Stimulated activated CD4-positive, alpha-beta T cell treated with anti-CD3 and anti-CD28 coated beads, Interleukin-15, amount 100 ng/mL, for 24 hours (primary cell): ENCODE results near the gene UNKL.

Source experiments
- DNase-seq: peaks from one replicate; pipeline ENCODE4 v3.0.0-alpha.2; 2020

UNKL gene

DNA sequence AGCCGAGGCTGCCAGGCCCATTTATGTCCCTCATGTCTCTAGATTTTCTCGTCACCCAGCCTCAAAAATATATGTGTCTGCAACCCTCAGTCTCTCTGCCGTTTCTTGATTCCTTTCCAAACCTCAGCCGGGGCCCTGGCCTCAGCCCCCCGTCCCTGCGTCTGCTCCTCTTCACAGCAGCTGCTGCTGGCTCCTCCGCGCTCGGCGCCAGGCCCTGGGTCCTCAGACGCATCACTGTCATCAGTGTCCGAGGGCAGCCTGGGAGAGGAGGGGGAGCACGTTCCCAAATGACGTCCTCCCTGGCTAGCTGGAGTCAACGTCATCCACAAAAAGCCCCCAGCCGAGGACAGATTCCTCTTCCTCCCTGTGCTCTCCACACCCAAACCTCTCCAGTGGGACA is 65.2 kb downstream of the UNKL start:
- no peak for DNase-seq

DNA sequence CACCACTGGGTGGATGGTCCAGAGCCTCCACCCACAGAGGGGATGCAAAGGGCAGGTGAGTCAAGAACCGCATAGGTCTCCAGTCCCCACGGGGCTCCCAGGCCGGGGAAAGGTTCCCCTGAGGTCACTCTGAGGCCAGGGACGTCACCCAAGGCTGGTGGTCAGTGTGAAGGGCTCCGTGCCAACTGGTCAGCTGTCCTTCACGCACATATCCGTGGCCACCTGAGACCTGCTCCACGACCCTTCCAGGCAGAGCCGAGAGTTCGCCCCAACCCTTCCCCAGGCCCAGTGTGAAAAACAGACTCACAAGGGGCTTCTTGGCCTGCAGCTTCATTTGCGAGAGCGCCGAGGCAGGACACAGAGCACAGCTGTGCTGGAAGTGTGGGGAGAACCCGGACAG is 65.6 kb downstream of the UNKL start:
- no peak for DNase-seq

DNA sequence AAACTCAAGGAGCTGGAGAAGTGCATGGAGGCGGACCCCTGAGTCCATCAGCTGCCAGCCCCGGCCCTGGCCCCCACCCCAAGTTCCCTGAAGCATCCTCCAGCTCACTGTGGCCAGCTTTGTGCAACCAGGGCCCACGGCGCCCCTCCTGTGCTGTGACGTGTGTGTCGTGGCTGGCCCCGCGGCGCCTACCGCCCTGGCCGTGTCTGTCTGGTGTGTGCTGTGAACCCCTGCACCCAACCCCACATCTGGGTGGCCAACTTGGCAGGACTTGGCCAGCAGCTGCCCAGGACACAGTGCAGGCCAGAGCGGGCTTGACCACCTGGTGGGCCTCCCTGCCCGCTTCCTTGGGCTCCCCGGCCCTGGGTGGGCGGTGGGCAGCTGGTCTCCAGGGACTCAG is 66.1 kb downstream of the UNKL start:
- DNase-seq: no peak

DNA sequence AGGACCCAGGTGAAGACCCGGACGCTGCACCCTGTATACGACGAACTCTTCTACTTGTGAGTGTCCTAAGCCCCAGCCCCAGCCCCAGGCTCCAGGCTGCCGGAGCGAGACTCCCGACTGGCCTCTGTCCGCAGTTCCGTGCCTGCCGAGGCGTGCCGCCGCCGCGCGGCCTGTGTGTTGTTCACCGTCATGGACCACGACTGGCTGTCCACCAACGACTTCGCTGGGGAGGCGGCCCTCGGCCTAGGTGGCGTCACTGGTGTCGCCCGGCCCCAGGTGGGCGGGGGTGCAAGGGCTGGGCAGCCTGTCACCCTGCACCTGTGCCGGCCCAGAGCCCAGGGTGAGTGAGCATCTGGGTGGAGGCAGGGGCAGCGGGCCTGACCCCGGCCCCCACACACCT is 66.5 kb downstream of the UNKL start:
- no peak for DNase-seq

DNA sequence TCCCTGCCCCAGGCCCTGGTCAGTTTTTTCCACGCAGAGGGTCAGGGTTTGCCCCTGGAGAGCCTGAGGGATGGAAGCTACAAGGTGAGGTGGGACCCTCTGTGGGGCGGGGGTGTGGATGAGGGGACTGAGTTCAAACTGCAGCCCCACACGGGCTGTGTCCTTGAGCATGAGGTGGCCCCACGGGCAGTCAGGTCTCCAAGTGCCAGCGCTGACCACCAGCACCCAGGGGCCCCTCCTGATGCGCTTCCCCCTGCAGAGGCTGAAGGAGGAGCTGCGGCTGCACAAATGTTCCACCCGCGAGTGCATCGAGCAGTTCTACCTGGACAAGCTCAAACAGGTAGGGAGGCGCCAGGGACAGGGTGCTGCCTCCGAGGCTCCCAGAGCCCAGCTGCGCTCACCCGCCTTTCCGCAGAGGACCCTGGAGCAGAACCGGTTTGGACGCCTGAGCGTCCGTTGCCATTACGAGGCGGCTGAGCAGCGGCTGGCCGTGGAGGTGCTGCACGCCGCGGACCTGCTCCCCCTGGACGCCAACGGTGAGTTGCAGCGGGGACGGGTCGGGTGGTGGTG is 67.1 kb downstream of the UNKL start:
- DNase-seq: no peak

DNA sequence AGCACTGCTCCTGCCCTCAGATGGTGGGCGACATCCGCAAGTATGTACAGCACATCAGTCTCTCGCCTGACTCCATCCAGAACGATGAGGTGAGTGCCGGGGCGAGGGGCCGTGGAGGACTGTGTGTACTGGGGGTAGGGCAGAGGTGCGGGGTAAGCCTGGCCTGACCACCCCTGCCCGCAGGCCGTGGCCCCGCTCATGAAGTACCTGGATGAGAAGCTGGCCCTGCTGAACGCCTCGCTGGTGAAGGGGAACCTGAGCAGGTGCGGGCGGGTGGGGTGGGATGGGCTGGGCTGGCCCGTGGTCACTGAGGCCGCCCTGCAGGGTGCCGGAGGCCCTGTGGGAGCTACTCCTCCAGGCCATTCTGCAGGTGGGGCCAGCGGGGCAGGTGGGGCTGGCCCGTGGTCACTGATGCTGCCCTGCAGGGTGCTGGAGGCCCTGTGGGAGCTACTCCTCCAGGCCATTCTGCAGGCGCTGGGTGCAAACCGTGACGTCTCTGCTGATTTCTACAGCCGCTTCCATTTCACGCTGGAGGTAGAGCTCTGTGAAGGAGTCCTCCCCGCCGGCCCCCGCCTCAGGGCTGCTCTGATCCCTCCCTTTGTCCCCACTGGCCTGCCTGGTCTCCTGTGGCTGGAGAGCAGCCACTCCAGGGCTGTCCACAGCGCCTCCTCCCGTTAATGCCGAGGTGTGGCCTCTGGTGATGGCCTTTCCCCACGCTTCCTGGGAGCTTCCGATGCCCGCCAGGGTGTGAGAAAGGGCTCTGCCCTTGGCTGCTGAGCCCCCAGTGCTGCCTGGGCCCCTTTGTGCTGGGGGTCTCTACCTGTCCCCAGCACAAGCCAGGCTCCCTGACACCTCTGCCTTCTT is 67.8 kb downstream of the UNKL start:
- no peak for DNase-seq

DNA sequence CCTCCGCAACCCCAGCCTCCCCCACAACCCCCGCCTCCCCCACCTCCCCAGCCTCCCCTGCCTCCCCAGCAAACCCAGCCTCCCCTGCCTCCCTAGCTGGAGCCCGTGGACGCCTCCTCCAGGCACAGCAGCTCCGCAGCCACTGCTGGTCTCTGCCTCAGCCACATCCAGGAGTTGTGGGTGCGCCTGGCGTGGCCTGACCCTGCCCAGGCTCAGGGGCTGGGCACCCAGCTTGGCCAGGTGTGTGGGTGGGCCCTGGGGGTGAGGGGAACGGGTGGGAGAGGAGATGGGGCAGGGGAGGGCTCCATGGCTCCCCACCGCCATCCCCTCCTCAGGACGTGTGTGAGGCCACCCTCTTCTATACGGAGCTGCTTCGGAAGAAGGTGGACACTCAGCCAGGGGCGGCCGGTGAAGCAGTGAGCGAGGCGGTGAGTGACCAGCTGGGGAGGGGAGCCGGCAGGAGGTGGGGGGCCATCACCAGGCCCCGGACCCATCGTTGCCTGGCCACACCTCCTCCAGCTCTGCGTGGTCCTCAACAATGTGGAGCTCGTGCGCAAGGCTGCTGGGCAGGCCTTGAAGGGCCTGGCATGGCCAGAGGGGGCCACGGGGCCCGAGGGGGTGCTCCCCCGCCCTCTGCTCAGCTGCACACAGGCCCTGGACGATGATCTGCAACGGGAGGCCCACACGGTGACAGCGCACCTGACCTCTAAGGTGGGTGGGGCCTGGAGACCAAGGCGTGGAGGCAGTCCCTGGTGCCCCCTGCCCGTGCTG is 68.7 kb downstream of the UNKL start:
- DNase-seq: no peak

DNA sequence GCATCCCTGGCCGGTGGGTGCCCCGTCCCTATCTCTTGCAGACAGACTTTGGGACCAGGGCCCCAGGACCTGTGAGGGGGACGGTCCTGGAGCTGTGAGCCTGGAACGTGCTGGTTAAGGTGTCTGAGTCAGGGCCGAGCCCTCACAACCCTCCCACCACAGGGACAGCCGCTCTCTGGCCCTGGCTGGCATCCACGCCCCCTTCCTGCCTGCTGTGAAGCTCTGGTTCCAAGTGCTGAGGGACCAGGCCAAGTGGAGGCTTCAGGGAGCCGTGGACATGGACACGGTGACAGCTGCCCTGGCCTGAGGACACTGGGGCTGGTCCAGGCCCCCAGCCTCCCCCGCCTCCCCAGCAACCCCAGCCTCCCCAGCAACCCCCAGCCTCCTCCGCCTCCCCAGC is 69.4 kb downstream of the UNKL start:
- no peak for DNase-seq

DNA sequence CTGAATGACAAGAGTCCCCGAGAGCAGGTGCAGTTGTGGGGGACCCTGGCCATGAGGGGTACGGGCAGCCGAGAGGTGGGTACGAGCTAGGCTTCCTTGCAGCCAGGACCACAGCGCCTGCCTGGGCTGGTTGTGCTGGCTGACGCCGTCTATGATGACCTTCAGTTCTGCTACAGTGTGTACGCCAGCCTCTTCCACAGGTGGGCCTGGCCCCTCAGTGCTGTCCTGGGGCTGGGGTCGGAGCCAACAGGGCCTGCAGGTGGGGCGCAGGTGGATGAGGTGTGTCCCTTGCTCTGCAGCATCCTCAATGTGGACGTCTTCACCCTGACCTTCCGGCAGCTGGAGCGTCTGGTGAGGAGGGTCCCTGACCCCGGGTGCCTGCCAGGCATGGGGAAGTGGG is 70.0 kb downstream of the UNKL start:
- no peak for DNase-seq

DNA sequence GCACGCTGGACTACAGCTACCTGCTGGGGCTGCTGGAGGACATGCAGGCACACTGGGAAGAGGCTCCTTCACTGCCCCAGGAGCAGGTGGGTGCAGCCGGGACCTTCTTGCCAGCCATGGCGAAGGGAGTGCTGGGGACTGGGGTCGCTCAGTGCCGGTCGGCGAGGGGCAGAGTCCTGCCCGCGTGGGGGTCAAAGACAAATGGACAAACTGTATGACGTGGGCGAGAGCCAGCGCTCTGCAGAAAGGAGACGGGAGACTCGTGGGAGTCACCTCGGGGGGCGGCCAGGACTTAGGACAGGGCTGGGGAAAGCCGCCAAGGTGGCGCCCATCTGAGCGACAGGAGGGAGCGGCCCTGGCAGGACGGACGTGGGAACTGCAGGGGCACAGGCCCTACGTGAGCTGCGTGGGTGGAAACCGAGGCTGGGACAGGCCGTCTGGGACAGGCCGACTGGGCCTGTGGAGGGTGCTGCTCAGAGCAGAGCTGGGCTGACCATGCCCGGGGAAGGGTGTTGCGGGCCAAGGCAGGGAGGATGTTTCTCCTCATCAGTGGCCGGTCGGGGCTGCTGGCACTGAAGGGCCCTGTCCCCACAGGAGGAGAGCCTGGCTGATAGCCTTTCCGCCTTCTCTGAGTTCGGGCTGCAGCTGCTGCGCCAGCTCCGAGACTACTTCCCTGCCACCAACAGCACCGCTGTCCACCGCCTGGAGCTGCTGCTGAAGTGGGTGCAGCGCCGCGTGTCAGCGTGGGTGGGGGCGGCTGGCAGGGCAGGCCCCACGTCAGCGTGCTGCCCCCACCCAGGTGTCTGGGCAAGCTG is 70.9 kb downstream of the UNKL start:
- DNase-seq: no peak

DNA sequence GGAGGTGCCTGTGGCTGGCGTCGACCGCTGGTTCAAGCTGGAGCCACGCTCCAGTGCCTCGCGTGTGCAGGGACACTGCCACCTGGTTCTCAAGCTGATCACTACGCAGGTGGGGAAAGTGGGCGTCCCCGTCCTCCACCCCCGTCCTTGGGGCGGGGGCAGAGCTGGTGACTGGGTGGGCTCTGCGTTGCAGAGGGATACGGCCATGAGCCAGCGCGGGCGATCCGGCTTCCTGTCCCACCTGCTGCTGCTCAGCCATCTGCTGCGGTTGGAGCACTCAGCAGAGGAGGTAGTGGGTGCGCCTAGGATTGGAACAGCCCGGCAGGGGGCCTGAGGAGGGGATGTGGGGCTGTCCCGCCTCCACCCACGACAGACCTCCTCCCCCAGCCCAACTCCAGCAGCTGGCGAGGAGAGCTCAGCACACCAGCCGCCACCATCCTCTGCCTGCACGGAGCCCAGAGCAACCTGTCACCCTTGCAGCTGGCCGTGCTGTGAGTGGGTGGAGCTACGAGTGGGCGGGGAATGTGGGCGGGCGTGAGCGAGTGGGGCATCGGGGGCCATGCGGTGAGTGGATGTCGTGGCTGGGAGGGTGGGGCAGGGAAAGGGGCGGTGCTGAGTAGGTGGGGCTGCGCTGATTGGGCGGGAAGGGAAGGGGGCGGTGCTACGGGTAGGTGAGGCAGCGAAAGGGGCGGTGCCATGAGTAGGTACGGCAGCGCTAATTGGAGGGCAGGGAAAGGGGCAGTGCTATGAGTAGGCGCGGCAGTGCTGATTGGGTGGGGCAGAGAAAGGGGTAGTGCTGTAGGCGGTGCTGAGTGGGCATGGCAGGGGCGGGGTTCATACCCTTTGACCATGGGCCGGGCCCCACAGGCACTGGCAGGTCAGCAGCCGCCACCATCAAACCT is 71.7 kb downstream of the UNKL start:
- DNase-seq: peak; percentile 93

DNA sequence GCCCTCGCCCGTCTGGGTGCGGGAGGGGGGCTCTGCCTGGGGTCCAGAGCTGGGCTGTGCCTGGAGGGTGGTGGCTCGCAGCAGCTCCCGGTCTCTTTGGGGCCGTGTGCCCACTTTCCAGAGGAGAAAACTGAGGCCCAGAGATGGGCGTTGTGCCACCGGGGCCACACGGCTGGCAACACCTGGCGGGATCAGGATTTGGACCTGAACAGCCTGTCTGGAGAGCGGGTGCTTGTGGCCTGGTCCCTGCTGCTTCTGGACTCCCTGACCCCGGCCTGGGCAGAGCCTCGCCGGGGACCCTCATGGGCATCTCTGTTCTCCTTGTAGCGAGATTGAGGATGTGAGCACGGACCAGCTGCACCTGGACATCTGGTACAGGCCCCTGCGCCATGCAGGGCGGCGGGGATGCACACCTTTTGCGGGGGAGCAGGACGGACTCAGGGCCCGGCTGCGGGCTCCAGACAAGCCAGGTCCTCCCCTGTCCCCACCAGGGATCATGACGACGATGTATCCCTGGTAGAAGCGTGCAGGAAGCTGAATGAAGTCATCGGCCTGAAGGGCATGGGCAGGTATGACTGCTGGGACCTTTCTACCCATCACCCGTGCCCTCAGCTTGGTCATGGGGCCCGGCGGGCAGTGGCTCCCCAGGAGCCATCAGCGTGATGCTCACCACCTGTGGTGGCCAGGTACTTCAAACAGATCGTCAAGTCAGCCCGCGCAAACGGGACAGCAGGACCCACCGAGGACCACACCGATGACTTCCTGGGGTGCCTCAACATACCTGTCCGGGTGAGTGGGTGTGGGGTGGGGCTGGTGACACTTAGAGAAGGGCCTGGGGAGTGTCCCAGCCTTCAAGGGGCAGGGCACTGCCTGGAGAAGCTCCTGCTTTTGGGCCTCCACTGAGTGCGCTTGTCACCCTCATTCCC is 72.7 kb downstream of the UNKL start:
- no peak for DNase-seq

DNA sequence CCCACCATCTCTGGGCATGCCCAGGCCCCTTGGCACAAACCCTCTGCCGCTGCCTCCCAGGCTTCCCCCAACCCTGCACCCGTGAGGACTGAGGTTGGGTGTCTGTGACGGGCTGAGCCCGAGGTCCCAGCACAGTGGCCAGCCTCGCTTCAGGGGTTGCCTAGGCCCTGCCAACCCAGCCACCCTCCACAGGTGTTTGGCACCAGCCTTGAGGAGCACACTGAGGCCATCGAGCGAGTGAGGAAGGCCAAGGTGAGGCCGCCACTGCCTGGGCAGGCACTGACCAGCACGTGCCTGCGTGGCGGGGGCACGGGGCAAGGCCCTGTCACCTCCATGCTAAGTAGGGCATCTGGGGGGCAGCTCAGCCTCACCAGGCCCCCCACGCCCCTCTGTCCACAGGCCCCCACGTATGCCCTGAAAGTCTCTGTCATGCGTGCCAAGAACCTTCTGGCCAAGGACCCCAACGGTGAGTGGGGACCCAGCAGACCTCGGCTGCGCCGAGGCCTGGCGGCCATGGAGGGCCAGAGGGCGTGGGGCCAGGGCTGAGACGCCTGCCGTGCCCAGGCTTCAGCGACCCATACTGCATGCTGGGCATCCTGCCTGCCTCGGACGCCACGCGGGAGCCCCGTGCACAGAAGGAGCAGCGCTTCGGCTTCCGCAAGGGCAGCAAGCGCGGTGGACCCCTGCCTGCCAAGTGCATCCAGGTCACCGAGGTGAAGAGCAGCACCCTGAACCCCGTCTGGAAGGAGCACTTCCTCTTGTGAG is 73.6 kb downstream of the UNKL start:
- no peak for DNase-seq

DNA sequence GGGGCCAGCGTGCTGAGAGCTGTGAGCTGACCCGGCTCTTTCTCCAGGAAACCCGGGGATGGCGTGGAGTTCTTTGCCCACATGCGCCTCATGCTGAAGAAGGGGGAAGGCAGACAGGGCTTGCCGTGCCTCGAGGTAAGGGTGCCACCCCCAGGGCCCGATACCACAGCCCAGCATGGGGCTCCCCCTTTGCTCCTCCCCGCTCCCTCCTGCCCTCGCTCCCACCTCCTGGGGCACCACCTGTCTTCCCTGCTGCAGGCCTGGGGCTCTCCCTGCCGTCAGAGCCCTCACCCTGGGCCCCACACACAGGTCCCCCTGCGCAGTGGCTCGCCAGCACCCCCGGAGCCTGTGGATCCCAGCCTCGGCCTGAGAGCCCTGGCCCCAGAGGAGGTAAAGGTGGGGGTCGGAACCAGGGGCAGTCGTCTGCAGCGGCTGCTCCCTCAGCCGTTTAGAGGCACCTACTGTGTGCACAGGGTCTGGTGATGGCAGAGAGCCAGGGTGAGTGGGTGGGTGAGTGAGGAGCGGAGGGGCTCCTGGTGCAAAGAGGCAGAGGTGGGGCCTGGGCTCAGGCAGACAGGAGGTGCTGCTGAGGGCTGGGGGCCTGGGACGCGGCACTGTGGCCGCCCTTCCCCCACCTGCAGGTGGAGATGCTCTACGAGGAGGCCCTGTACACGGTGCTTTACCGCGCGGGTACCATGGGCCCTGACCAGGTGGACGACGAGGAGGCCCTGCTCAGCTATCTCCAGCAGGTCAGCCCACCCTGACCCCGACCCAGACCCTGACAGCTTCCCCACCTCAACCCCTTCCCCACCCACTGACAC is 75.4 kb downstream of the UNKL start:
- DNase-seq: no peak

DNA sequence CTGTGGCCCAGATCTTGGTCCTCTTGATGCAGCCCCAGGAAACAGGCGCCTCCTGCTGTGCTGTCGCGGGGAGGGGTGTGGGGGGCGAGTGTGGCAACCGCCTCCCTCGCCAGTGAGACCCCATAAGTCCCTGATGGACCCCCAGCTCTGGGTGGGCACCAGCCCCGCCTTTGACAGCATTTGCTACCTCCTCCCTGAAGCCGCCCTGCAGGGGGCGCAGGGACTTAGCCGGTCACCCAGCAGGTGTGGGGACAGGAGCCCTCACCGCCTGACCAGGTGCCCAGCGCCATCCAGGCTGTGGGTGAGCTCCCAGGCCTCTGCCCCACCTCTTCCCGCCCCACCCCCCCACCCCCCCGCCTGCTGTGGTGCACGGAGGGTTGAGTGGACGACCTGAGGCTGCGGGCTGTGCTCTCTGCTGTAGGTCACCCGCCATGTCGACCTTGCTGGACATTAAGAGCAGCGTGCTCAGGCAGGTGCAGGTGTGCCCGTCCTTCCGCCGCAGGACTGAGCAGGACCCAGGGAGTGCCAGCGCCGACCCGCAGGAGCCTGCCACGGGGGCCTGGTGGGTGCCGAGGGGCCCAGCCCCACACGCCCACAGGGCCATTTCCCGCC is 76.3 kb downstream of the UNKL start:
- DNase-seq: peak; percentile 34

DNA sequence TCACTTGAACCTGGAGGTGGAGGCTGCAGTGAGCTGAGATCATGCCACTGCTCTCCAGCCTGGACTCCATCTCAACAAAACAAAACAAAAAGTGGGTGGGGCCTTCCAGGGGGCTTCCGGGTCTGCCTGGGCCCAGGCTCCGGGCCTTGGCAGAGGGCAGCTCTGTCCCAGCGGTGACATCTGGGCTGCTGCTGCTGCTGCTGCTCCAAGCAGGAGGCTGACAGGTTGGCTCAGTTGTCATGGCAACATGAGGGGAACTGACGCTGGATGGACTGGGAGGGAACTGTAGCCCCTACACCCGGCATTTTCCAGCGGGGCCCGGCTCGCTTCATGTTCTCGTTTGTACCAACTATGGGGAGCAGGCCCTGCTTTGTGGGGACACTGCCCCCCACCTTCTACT is 77.0 kb downstream of the UNKL start:
- DNase-seq: no peak

DNA sequence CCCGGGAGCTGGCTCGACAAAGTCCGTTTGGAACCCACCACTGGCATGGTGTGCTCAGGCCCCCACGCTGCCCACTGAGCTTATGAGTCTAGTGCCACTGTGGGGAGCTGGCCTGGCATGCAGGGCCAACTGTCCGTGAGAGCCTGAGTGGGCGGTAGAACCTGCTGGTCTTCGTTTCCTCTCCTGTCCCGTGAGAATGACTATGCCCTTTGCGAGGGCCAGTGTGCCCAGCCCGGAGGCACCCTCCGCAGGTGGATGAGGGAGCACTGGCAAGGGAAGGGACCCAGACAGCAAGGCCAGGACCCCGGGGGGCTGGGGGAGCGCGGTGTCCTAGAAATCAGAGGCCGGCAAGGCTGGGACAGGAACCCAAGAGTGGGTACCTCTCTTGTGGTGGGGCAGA is 77.9 kb downstream of the UNKL start:
- no peak for DNase-seq

DNA sequence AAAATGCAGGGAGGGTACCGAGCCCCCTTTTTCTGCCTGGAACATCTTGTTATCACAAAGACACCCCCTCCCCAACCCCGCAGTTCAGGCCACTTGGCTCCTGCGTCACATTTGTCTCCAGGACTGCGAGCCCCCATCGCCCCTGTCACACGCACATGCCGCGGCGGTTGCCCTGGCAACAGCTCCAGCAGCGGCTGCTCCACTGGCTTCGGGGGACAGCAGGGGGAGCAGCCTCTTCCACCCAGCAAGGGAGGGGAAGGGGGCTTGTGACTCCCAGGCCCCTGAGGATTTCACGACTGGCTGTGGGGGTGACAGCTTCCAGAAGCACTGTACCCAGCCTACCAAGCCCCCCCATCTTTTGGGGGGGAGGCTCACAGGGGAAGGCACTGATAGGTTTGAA is 78.5 kb downstream of the UNKL start:
- DNase-seq: no peak
